Body of pancreas (tissue), 4 donors: ENCODE results near the gene OMA1. TPM values are rescaled to one million over a fixed set of nuclear protein-coding genes. Genes with fewer than 3 reads are reported as not detected.

Experiments used
- ATAC-seq: fragments of 150-250 bp; one replicate; pipeline ENCODE4 v1.9.1; 2016
- DNase-seq, 4 donors: peaks; one replicate each; pipeline ENCODE4 v3.0.0-alpha.2; 2019
- H3K27ac ChIP-seq, 4 donors: fragments of 200-600 bp; sonication (generic); 1 replicate in 3 of 4; 2 replicates in 1 of 4; pipeline versions ENCODE4 v1.5.1 to v1.6.1; 2016 to 2019; ENCODE audit warnings: mild to moderate bottlenecking in 1 of 4, mixed read lengths in 1 of 4, moderate library complexity in 1 of 4
- H3K27me3 ChIP-seq, 2 donors: fragments of 200-600 bp; sonication (generic); one replicate each; pipeline ENCODE4 v1.6.0; 2016; ENCODE audit warnings: mild to moderate bottlenecking in 1 of 2
- H3K36me3 ChIP-seq, 2 donors: fragments of 200-600 bp; sonication (generic); replicated peaks in 1 of 2; 2 replicates each; pipeline ENCODE4 v1.5.1; 2016; ENCODE audit warnings: low read depth in 2 of 2; ENCODE audit not compliant: insufficient read depth in 1 of 2
- H3K4me1 ChIP-seq: fragments of 200-600 bp; sonication (generic); one replicate; pipeline ENCODE4 v1.6.0; 2016
- H3K4me3 ChIP-seq, 2 donors: fragments of 200-600 bp; sonication (generic); 1 replicate in 1 of 2; 2 replicates in 1 of 2; pipeline ENCODE4 v1.5.1; 2016 to 2019
- H3K9me3 ChIP-seq, 3 donors: fragments of 200-600 bp; sonication (generic); 1 replicate in 2 of 3; 2 replicates in 1 of 3; pipeline ENCODE4 v1.5.1; 2016
- CTCF ChIP-seq, 7 experiments: fragments of 450-650 bp in 4 of 7; fragments of 200-600 bp in 3 of 7; sonication (generic) in 3 of 7; IDR thresholded peaks; one replicate each; pipeline ENCODE4 v1.5.1; 2016 to 2019; ENCODE audit warnings: antibody characterized with exemption in 7 of 7
- POLR2A ChIP-seq, 3 donors: fragments of 450-650 bp; IDR thresholded peaks; one replicate each; pipeline ENCODE4 v1.6.1; 2016; ENCODE audit warnings: antibody characterized with exemption in 3 of 3, mild to moderate bottlenecking in 2 of 3
- WGBS, 2 donors: methylation state at CpG; one replicate each; pipeline ENCODE4 v1.1.5; 2017; 5-methylcytosine and 5-hydroxymethylcytosine counted together
- intact Hi-C: fragments of 100-400 bp; cut with DNase I; formaldehyde crosslinking; loops from one replicate; pipeline ENCODE4 v1.15.1; 2023
- total RNA-seq, 2 donors: library from RNA; depleted of rRNA; stranded (reverse); fragments of >200 nt; gene quantifications; one replicate each; pipeline ENCODE4 v1.1.0, GENCODE V29; 2016

OMA1 gene
- total RNA-seq, 2 donors from 2014 or later: 16.5 to 18.7 TPM

GRCh38 chr1:58469476-58469875 is 77.0 kb downstream of the OMA1 start:
- Histone ChIP-seq H3K9me3 (no peaks in the 10 kb centered on the region), H3K4me1 (no peaks in the 10 kb centered on the region), H3K27me3 (no peaks in the 10 kb centered on the region), H3K27ac (no peak overlapping the region), H3K4me3 (no peak overlapping the region), H3K36me3 (no peaks in the 10 kb centered on the region)
- intact Hi-C loops: no loop called here
- 82 to 86% methylated on average over 3 of the region's 3 CpGs for WGBS, 2 donors
- DNase-seq (no peak), ATAC-seq (no peak)
- no peak for TF ChIP-seq POLR2A (IDR thresholded peaks at IDR 0.05)
- TF ChIP-seq CTCF (IDR thresholded peaks at IDR 0.05): no peak

- no peak overlapping the region for H3K27ac ChIP-seq
- TF ChIP-seq POLR2A (IDR thresholded peaks at IDR 0.05) (no peak), CTCF (IDR thresholded peaks at IDR 0.05) (no peak)
- no peaks in the 10 kb centered on the region for H3K27me3 ChIP-seq
- no peaks in the 10 kb centered on the region for H3K36me3 ChIP-seq
- intact Hi-C loops: no loop called here
- no peaks in the 10 kb centered on the region for H3K4me1 ChIP-seq
- ATAC-seq: no peak
- no peak overlapping the region for H3K4me3 ChIP-seq
- DNase-seq: no peak
- H3K9me3 ChIP-seq: no peaks in the 10 kb centered on the region
Observed at GRCh38 chr1:58469016-58469415, 77.5 kb downstream of the OMA1 start.

- no peak for TF ChIP-seq POLR2A (IDR thresholded peaks at IDR 0.05)
- TF ChIP-seq CTCF (IDR thresholded peaks at IDR 0.05): no peak
- no peaks in the 10 kb centered on the region for H3K36me3 ChIP-seq
- no peak overlapping the region for H3K4me3 ChIP-seq
- ATAC-seq: no peak
- WGBS, 2 donors: 80 to 85% methylated on average over 5 of the region's 5 CpGs
- no peak for DNase-seq
- intact Hi-C loops: no loop called here
- H3K4me1 ChIP-seq: no peaks in the 10 kb centered on the region
- no peak overlapping the region for H3K27ac ChIP-seq
- no peaks in the 10 kb centered on the region for H3K9me3 ChIP-seq
- H3K27me3 ChIP-seq: no peaks in the 10 kb centered on the region
Observed at GRCh38 chr1:58468612-58469011, 77.9 kb downstream of the OMA1 start.

GRCh38 chr1:58466630-58467241 is 79.8 kb downstream of the OMA1 start:
- no peak for DNase-seq
- intact Hi-C loops: no loop called here
- Histone ChIP-seq H3K9me3 (no peaks in the 10 kb centered on the region), H3K4me3 (no peak overlapping the region), H3K4me1 (no peaks in the 10 kb centered on the region), H3K36me3 (no peaks in the 10 kb centered on the region), H3K27ac (no peak overlapping the region), H3K27me3 (no peaks in the 10 kb centered on the region)
- WGBS, 2 donors: 85 to 90% methylated on average over 6 of the region's 6 CpGs
- TF ChIP-seq CTCF (IDR thresholded peaks at IDR 0.05) (no peak), POLR2A (IDR thresholded peaks at IDR 0.05) (no peak)
- no peak for ATAC-seq
